Transverse colon (tissue), 4 donors: ENCODE measurements around the gene DAPL1. TPM values are rescaled to one million over a fixed set of nuclear protein-coding genes. Genes with fewer than 3 reads are reported as not detected.

Experiments
- DNase-seq: peaks from one replicate; pipeline ENCODE4 v3.0.0-alpha.2; 2019
- H3K27ac ChIP-seq, 4 donors: fragments of 200-600 bp; sonication (generic); 2 replicates each; pipeline ENCODE4 v1.5.1; 2016 to 2018; ENCODE audit warnings: inconsistent platforms in 4 of 4
- H3K27me3 ChIP-seq: fragments of 200-600 bp; sonication (generic); 2 replicates; pipeline ENCODE4 v1.5.1; 2017; ENCODE audit warnings: inconsistent platforms
- H3K36me3 ChIP-seq, 4 donors: fragments of 200-600 bp; sonication (generic); 2 replicates each; pipeline ENCODE4 v1.5.1; 2017 to 2019; ENCODE audit warnings: inconsistent platforms in 4 of 4
- H3K4me1 ChIP-seq, 4 donors: fragments of 200-600 bp; sonication (generic); 2 replicates each; pipeline ENCODE4 v1.5.1; 2017 to 2020; ENCODE audit warnings: inconsistent platforms in 4 of 4
- H3K4me3 ChIP-seq, 4 donors: fragments of 200-600 bp; sonication (generic); 1 replicate in 1 of 4; 2 replicates in 3 of 4; pipeline versions ENCODE4 v1.5.1 to v1.6.1; 2017 to 2019; ENCODE audit warnings: inconsistent platforms in 4 of 4
- H3K9me3 ChIP-seq, 2 donors: fragments of 200-600 bp; sonication (generic); 2 replicates each; pipeline ENCODE4 v1.5.1; 2017 to 2019; ENCODE audit warnings: inconsistent platforms in 2 of 2
- EP300 ChIP-seq: sonication (generic); formaldehyde crosslinking; IDR thresholded peaks from one replicate; pipeline ENCODE4 v1.6.1; 2017; ENCODE audit warnings: antibody characterized with exemption, low read depth
- POLR2A ChIP-seq: fragments of 450-650 bp; IDR thresholded peaks from one replicate; pipeline ENCODE4 v1.6.1; 2016; ENCODE audit warnings: antibody characterized with exemption, mild to moderate bottlenecking, moderate library complexity
- POLR2AphosphoS5 ChIP-seq, 3 donors: sonication (generic); formaldehyde crosslinking; IDR thresholded peaks; one replicate each; pipeline ENCODE4 v1.6.1; 2016; ENCODE audit warnings: antibody characterized with exemption in 3 of 3
- WGBS, 2 donors: methylation state at CpG; one replicate each; pipeline ENCODE4 v1.1.5; 2018; ENCODE audit warnings: low coverage in 1 of 2; 5-methylcytosine and 5-hydroxymethylcytosine counted together
- in situ Hi-C, 4 donors: fragments of 200-750 bp; cut with MboI; loops; one replicate each; pipeline versions ENCODE4 v1.15.0 to v1.15.1; 2017; ENCODE audit warnings: low sequenced_read_pairs in 3 of 4, low pct_ligation_motif_present in 1 of 4, low pct_unique_long_range_greater_than_20kb in 1 of 4
- intact Hi-C: fragments of 100-400 bp; cut with DNase I; formaldehyde crosslinking; loops from one replicate; pipeline ENCODE4 v1.15.1; 2023; ENCODE audit warnings: low total_unique reads
- total RNA-seq, 4 donors: library from RNA; depleted of rRNA; stranded (reverse); fragments of >200 nt; gene quantifications; one replicate each; pipeline ENCODE4 v1.1.0, GENCODE V29; 2016
- TF ChIP-seq, protein P1 (sequence below), 5 experiments: fragments of 200-600 bp in 3 of 5; fragments of 450-650 bp in 2 of 5; sonication (generic) in 3 of 5; IDR thresholded peaks; 1 replicate in 2 of 5; 2 replicates in 3 of 5; pipeline ENCODE4 v1.5.1; 2016 to 2017; ENCODE audit warnings: antibody characterized with exemption in 5 of 5, inconsistent platforms in 3 of 5, mild to moderate bottlenecking in 2 of 5, moderate library complexity in 1 of 5

The DAPL1 gene
- total RNA-seq, 4 donors from 2014 or later, result not detected

- no peak for DNase-seq
- in situ Hi-C loops (no loop called here), intact Hi-C loops (no loop called here)
- no peaks in the 10 kb centered on the region for H3K27me3 ChIP-seq
- no peak for TF ChIP-seq POLR2AphosphoS5 (IDR thresholded peaks at IDR 0.05)
- TF ChIP-seq, protein P1, sequence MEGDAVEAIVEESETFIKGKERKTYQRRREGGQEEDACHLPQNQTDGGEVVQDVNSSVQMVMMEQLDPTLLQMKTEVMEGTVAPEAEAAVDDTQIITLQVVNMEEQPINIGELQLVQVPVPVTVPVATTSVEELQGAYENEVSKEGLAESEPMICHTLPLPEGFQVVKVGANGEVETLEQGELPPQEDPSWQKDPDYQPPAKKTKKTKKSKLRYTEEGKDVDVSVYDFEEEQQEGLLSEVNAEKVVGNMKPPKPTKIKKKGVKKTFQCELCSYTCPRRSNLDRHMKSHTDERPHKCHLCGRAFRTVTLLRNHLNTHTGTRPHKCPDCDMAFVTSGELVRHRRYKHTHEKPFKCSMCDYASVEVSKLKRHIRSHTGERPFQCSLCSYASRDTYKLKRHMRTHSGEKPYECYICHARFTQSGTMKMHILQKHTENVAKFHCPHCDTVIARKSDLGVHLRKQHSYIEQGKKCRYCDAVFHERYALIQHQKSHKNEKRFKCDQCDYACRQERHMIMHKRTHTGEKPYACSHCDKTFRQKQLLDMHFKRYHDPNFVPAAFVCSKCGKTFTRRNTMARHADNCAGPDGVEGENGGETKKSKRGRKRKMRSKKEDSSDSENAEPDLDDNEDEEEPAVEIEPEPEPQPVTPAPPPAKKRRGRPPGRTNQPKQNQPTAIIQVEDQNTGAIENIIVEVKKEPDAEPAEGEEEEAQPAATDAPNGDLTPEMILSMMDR (IDR thresholded peaks at IDR 0.05), result no peak
- no peak overlapping the region for H3K4me3 ChIP-seq
- H3K27ac ChIP-seq, result no peak overlapping the region
- no peaks in the 10 kb centered on the region for H3K36me3 ChIP-seq
- H3K4me1 ChIP-seq, result no peaks in the 10 kb centered on the region
- WGBS, 2 donors, result 86 to 87% methylated on average over 1 to 4 of the region's 4 CpGs
- no peaks in the 10 kb centered on the region for H3K9me3 ChIP-seq
These were observed 10.1 kb downstream of the DAPL1 start for GRCh38 chr2:158805255-158805654.

DNA sequence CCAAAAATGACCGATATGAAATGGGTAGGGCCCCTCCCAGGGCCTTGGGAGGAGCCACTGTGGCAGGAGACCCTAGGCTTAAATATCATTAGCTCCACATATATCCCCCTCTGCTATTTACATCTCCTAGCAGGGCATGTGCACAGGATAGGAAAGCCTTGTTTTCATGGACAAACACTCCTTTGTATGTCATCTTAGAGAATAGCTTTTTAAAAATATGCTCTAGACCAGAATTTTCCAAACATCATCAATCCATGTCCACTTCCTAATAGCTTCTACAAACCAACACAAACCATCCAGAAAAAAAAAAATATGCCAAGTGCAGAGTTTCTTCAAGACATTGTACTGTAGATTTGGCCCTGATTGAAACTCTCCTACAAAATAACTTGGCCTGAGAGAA, 10.8 kb downstream of the DAPL1 start:
- TF ChIP-seq EP300 (no peak), POLR2AphosphoS5 (IDR thresholded peaks at IDR 0.05) (no peak), POLR2A (no peak)
- TF ChIP-seq, protein P1 (IDR thresholded peaks at IDR 0.05), result no peak
- H3K27ac ChIP-seq, result no peak overlapping the region
- H3K4me1 ChIP-seq, result no peaks in the 10 kb centered on the region
- H3K27me3 ChIP-seq, result no peaks in the 10 kb centered on the region
- DNase-seq, result no peak
- H3K9me3 ChIP-seq, result no peaks in the 10 kb centered on the region
- no peak overlapping the region for H3K4me3 ChIP-seq
- H3K36me3 ChIP-seq, result no peaks in the 10 kb centered on the region
- in situ Hi-C loops (no loop called here), intact Hi-C loops (no loop called here)
- 73% methylated on average over 1 of the region's 1 CpG; no CpG with 5 or more reads in 1 of the 2 donors for WGBS, 2 donors

DNA sequence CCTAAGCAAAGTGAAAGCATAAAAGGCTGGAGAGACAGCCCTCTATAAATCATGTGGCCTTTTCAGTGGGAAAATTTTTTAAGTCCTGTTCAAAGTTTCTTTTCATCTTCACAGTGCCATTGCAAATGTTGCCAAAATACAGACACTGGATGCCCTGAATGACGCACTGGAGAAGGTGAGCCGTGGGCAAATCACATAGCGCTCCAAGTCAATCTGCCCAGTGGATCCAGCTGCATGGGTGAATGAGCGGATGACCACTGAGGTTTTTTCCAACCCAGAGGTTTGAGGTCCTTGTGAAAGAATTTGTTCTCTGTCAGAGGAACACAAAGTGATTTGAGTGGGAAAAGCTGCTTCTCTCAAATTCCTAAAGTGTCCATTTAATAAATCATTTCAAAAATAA, 11.8 kb downstream of the DAPL1 start:
- Histone ChIP-seq H3K9me3 (no peaks in the 10 kb centered on the region), H3K27me3 (no peaks in the 10 kb centered on the region), H3K36me3 (no peaks in the 10 kb centered on the region), H3K27ac (no peak overlapping the region), H3K4me1 (no peaks in the 10 kb centered on the region), H3K4me3 (no peak overlapping the region)
- no peak for TF ChIP-seq POLR2A
- TF ChIP-seq, protein P1 (IDR thresholded peaks at IDR 0.05), result no peak
- TF ChIP-seq POLR2AphosphoS5 (IDR thresholded peaks at IDR 0.05), result no peak
- TF ChIP-seq EP300, result no peak
- 80 to 93% methylated on average over 4 of the region's 4 CpGs for WGBS, 2 donors
- in situ Hi-C loops, result no loop called here
- intact Hi-C loops, result no loop called here
- DNase-seq, result no peak

- H3K4me3 ChIP-seq, result no peak overlapping the region
- WGBS, 2 donors, result 85 to 100% methylated on average over 1 to 3 of the region's 3 CpGs
- H3K9me3 ChIP-seq, result no peaks in the 10 kb centered on the region
- TF ChIP-seq POLR2A (no peak), POLR2AphosphoS5 (IDR thresholded peaks at IDR 0.05) (no peak), EP300 (no peak)
- TF ChIP-seq, protein P1 (IDR thresholded peaks at IDR 0.05), result no peak
- H3K4me1 ChIP-seq, result no peaks in the 10 kb centered on the region
- H3K27ac ChIP-seq, result no peak overlapping the region
- in situ Hi-C loops (no loop called here), intact Hi-C loops (no loop called here)
- DNase-seq, result no peak
- no peaks in the 10 kb centered on the region for H3K36me3 ChIP-seq
- no peaks in the 10 kb centered on the region for H3K27me3 ChIP-seq
These were observed 13.3 kb downstream of the DAPL1 start for GRCh38 chr2:158808426-158808825.
